ENCODE data around the gene PDE6D.

PDE6D gene

DNA sequence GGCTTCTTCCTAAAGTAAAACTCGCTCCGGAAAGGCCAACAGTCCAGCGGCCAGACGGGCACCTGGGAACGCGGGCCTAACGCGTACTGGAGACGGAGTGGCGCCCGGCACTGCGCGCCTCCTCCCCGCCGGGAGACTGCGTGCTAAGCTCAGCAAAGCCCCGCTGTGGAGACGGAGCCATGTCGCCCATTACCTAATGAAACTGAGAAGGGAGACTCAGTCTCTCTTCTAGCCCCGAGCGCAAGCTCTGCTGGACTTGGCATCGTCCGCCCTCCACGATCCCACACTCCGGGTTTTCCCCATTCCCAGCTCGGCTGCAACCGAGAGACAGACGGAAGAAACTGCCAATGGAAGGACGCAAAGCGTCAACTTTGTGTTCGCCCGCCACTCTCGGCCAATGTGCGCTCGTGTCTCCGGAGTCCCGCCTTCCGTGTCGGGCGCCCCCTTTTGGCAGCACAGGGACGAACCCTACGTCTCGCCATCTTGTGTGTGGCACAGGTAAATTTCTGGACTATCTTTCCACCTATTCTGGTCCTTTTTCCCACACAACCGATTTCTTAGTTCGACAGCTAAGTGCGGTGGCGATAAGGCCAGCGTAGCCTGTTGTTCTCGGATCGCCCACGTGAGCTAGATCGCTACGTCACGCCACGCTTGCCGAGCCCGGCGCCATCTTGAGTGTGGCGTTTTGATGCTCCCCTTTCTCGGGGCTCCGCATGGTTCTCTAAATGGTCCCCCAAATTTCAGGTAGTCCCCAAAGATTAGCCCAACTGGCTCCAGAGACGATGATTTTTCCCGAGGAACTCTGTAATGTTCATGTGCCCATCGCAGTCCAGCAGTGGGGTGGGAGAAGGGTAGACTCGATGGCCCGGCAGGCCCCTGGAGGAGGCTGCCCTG lies 74.1 kb downstream of the PDE6D start:
- peak; percentile 98 for DNase-seq

DNA sequence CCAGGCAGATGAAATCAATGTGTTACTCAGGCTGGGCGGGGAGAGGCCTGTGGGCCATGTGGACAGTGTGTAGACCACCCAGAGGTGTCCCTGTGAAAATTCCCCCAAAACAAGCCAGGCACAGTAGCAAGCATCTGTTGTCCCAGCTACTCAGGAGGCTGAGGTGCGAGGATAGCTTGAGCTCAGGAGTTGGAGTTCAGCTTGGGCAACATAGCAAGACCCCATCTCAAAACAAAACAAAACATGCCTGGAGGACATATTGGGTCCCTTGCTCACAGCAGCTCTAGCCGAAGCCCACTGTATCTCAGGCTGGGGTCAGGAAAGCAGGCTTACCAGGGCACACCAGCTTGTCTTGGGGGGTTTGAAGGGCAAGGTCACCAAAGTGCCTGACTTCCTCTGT lies 77.1 kb downstream of the PDE6D start:
- DNase-seq = no peak

DNA sequence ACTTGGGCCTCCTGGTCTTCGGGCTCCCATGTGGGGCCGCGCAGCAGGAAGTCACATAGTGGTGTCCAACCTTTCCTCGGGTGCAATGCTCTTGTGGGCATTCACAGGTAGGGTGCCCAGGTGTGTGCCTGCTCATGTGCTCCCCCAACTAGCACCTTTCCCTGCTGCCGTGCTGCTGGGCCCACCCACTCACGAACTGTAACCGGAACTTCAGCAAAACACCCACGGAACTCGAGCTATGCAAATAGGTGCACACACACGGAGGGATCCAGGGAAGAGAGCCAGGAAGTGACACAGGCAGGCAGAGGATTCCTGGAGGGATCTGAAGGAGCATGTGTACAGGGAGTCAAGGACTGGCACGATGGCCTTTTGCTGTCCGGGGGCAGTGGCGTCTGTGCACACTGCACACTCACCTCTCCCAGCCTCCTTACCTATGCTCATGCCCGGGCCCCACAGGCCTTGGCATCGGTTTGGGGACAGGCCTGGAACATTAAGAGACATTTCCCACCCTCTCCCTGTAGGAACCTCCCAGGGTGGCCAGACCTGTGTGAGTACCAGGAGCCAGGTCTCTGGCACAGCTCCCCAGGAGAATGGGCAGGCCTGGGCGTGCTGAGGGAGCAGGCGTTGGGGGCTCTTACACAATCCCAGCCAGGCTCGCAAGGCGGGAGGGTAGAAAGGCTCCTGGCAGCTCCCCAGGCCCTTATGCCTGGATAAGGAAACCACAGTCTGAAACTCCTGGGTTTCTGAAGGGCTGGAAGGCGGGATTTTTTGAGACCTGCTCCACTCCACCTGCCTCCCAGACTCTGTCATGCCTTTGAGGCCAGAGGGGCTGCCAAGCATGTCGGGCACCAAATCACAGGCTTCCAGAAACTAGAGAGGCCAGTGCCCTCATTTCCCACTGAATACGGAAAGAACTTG lies 79.4 kb downstream of the PDE6D start:
- no peak for DNase-seq

DNA sequence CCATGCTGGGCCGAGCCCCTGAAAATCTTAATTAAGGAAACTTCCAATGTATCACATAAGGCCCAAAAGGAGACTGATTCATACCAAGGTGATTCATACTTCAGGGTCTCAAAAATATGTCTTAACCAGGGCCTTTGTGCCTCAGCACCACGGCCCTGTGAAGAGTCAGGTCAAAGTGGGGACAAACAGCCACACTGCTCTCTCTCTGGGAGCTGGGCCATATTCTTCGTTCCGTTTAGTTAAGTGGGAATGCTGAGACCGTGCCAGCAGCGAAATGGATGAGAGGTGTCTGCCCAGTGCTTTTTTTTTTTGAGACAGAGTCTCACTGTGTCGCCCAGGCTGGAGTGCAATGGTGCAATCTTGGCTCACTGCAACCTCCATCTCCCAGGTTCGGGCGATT lies 82.1 kb downstream of the PDE6D start:
- DNase-seq = no peak

DNA sequence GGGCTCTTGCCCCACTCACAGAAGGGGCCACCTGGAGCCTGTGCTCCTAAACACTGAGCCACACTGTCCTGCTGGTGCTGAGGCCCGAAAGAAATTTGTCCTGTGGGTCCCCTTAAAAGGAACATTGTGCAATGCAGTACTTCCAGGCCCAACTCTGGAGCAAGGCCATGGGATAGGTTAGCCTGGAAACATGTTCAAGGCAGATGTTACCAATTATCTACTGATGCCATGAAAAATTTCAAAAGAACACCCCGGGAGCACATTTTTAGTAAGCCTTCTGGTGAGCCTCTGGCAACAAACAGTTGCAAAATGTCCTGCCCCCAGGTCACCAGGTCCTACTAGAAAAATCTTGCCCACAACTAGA lies 85.1 kb downstream of the PDE6D start:
- DNase-seq = no peak

DNA sequence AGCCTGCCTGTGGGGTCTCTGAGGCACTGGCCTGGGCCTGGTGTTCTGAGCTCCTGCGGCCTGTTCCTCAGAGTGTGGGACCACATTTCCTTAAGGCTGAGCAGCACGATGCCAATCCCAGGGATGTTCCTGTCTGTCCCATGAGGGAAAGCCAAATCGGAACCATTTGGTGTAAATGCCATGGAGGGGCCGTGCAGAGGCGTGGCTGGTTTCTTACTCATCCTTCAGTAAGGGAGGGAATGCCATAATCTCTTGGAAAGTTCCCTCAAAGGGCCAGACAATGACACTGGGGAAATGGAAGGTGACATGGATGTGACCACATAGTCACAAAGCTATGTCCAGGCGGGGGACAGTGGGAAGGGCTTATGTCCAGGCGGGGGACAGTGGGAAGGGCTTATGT lies 87.1 kb downstream of the PDE6D start:
- DNase-seq = no peak

DNA sequence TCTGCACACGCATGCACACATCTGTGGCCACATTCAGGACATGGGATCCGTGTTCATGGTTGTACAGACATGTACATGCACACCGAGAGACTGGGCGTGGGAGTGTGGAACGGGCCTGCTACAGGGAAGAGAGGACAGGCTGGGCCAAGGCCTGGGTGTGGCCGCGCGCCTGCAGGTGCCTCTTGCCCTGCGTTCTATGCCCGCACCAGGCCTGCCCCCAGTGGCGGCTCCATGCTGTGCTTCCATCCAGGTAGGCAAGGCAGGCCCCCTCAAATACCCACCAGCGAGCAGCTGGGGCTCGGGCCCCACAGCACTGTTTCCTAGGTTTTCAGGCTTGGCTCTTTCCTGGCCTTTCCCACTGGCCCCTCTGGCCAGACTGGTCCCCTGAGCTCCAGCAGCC lies 88.2 kb downstream of the PDE6D start:
- no peak for DNase-seq

DNA sequence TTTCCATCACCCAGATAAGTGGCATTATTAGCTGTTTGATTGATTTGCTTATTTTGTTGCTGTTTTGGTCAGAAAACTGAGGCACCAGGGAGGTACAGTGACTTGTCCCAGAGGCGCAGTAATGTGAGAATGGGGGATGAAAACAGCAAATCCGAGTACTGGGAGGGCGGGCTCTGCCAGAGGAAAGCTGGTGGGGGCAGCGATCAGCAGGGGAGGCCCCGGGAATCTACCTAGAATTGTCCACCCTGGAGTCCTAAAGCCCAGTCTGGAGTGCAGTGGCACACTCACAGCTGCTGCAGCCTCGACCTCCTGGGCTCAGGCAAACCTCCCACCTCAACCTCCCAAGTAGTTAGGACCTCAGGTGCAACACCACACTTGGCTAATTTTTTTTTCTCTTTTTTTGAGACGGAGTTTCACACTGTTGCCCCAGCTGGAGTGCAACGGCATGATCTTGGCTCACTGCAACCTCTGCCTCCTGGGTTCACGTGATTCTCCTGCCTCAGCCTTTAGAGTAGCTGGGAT lies 89.8 kb downstream of the PDE6D start:
- DNase-seq = no peak

DNA sequence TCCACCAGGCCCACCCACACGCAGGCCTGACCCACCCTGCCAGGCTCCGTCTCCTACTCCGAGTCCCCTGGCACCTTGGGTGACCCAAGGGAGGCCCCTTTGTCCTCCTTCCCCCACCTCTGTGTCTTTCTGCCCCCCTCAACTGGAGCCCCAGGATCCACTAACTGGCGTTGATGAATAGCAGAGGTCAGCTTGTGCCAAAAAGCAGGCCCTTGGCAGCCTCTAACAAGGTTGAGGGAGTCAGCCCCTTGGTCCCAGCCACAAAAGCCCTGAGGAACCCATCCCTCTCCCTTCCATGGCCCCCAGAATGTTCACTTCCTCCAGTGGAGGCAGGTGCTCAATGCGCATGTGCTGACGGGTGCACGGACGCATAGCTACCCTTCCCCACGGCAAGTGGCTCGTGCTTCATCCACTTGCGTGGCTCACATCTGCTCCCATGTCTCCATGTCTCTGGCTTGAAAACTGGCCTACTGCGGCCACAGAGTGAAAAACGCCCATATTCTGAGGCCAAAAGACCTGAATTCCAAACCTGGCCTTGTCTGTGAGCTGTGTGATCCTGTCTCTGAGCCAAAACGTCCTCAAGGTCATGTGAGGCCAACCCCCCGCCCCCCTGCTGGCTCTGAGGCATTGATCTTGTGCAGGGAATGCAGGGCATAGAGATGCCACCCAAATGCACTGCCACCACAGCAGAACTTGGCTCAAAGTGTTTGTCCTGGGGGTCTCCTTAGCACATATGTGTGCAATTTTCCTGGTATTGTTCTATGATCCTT lies 91.8 kb downstream of the PDE6D start:
- DNase-seq = no peak

DNA sequence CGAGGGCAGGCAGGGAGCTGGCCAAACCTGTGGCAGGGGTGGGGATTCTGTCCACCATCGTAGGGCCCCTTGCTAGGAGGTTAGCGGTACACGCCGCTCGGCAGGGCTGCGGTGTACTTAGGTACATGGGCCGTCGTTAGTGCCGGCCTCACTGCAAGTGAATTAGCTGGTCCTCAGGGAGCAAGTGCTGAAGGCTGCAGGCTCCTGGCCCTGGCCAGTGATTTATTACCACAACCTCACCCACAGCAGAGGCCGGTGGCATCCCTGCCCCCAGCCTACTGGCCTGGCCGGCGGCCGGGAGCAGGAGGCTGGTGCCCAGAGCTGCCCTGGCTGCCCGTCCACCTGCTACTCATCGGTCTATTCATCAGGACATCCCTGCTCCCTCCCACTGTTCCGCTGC lies 92.4 kb downstream of the PDE6D start:
- DNase-seq = no peak

DNA sequence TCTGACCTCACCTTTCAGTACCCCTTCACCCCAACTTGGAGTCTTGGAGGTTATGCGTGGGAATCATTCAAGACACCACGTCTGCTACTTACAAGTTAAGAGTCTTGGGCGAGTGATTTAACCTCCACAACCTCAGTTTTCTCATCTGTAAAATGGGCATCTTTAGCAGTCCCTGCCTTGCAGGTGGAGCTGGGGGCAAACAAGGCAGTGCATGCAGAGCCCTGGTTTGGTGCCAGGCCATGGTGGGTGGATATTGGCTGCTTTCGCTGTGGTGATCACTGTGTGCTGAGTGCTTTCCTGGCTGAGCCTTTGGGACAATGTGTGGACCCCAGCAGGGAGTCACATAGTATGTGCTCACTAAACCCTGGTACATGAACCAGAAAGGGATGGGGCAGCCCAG lies 93.1 kb downstream of the PDE6D start:
- no peak for DNase-seq

DNA sequence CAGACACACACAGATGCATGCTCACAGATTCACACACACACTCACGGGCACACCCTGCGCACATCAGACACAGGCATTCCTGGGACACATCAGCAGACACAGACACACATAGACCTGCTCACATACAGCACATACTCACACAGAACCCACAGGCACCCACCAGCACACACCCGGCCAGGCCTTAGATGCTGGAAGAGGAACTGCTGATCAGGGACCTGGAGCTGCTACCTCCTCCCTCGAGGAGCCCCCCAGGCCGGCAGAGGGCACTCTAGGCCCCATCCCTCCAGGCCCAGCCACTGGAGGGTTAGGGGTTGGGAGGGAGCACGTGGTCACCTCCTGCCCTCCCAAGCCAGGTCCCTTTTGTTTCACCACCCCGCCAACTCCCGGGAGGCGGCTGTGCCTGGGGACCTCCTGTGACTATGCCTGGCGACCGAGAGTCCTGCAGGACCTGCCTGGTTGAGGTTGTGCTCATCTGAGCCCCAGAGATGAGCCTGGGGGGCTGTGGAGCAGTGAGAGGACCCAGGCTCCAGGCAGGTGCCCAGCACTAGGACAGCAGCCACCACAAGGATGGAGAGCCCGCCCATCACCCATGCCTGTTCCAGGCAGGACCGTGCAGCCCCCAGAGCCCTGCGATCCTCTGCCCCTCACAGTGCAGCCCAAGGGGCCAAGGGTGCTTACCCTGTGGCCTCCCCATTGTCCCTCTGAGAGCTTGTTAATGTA lies 93.8 kb downstream of the PDE6D start:
- DNase-seq = peak; percentile 75

DNA sequence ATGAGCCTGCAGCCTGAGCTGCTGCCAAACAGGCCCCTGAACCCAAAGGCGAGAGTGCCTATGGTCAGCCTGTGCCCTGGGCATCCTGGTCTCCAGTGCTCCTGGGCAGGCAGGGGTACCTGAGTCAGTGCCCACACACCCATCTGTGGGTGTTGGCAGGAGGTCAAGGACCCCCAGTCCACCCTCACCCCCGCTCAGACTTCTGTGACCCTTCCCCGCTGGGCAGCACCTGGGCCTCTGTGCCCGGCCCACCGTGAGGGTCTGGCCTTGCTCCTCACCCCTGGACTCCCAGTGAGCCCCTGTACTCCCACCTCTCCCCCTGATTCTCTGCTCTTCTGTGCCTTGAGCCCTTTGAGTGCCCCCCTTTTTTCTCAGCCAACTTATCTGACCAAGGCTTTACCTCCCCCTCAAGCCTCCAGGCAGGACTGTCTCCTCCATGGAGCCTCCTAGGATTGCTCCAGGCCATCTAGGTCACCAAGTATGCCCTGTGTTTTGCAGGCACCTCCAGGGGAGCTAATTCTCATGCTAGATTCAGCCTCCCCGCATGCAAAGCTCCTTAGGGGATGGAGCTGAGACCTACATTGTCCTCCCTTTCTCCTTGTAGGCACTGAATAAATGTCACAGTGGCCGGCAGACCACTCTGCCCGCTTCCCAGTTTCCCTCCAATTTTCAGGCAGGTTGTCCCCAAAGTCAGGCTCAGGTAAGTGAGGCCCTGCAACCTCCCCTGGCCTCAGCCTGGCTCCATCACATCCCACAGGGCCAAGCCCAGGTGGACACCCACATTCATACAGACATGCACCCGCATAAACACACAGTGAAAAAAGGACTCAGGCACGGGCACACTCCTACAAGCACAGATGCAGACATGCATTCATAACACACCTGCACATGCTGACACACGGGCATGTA lies 94.6 kb downstream of the PDE6D start:
- DNase-seq = no peak

DNA sequence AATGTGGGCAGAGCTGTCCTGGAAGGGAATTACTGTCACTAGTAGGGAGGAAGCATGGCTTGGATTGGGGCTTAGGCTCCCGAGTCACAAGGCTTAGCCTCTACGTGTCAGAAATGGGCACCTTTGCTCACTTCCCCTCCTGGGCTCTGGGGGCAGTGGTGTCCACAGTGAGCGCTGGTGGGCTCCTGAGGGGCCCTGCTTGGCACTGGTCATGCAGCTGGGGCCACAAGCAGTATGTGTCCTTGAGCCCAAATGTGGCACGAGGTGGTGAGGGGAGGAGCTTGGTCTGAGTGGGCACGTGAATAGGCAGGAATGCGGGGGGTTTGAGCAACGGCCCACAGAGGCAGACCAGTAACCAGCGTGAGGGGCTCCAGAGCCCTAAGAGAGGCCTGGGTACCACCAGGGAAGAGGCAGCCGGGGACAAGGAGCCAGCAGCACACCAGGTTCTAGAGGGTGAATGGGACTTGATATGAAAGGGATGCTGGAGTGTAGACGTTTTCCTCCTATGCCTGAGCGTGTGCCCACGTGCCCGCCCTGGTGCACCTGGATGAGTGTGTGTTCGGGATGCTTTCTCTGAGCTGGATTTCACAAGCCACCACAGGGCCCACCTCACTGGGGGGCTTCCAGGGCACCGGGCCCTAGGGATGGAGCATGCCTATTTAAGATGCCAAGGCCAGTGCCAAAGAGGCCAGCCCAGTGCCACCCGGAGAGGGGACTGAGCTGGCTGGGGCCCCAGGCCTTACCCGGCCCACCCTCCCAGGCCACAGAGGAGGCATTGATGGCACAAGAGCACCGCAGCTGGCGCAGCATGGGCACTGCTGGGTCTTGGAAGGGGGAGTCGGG lies 95.5 kb downstream of the PDE6D start:
- no peak for DNase-seq

DNA sequence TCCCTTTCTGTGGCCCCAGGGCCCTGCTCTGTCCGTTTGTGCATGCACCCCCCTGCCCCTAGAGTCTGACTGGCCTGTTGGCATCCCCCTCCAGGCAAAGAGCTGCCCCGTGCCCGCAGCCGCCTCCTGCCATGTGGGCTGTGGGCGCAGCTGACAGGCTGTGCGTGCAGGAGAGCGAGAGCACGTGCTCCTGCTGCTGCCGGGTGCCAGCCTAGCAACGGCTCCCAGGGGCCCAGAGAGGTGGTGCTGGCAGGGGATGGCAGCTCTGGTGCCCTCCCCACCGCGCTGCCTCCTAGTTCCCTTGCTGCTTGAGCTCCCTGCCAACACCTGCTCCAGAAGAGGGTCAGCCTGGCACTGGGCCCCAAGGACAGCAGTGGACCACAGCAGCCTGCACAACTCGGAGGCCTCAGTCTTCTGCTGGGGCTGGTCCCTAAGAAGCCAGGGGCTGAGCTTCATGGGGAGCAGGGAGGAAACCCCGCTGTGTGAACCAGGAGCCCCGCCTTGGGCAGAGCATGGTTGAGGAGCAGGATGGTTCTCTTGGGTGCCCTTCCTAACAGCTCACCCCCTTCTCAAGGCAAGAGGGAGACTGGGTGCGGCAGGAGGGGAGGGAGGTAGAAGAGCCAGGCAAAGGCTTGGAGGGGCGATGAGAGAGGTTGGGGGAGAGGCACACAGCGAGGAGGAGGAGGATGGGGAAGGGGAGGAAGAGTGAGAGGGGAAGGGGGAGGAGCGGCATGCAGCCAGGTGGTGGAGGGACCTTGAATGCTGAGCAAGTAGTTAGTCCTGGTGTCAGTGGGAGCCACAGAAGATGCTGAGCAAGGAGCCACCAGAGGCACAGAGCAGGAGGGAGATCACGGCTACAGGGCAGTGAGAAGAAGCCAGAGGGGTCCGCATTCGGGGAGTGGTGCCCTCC lies 96.5 kb downstream of the PDE6D start:
- no peak for DNase-seq

DNA sequence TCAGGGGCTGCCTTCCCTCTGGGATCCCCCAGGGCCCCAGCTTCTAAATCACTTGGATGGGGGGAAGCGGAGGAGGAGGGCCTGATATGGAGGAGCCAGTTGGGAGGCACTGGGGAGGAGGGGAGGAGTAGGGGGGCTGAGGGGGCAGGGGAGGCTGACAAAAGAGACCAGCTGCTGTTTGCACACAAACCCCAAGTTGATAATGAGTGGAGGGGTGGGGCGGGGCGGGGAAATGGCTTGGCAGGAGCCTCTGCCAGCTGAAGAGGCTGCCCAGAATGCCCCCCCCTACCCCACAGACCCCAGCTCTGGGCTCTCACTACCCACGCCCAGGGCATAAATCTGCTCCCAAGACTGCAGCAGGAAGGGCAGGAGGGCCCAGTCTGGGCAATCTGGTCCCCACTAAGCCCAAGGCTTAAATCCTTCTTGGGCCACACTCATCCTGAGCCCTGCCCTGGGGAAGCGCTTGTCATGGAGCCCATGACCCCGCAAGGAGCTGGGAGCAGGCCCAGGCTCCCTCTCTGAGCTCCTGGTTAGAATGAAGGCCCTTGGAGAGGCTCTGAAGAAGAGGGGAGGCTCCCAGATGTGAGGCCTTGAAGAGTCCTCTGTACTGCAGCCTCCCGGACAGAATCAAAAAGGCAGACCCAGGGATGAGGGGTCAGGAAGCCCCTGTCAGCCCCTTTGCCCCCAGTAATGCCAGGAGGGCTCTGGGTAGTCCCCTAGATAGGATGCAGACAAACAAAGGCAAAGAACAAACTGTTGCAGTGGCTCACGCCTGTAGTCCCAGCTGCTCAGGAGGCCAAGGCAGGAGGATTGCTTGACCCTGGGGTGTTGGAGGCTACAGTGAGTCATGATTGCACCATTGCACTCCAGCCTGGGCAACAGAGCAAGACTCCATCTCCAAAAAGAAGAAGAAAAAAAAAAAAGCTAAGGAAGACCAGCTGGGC lies 97.5 kb downstream of the PDE6D start:
- no peak for DNase-seq

DNA sequence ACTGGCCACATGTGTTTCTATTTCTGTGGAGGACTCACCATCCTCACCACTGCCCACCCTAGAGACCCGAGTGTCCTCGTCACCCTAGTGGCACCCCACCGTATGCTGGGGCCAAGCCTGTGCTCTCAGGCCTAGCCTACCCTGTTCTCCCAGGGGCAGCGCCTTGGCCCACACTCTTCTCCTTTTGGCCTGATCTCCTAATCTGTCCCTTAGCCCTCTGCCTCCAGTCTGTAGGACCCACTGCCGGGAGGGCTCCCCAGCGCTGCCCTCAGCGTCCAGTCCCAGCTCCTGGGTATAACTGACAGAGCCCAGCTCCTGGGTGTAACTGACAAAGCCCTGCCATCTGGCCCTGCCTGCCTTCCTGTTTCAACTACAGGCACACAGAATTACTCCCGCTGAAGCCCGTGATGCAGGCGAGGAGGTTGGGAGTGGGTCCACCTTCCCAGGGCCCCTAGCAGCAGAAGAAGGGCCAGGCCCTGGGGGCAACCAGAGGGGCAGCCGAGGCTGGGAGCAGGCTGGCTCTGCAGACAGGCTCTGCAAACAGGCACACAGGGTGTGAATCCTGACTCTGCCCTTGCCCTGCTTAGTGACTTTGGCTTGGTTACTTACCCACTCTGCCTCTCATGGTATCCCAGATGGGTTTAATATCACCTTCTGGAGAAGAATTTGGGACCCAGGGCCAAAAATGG lies 98.3 kb downstream of the PDE6D start:
- DNase-seq = no peak
